CD14-positive monocyte (primary cell): ENCODE measurements around the gene BRIX1. TPM values are rescaled to one million over a fixed set of nuclear protein-coding genes. Genes with fewer than 3 reads are reported as not detected.

Experiments
- DNase-seq, 3 donors: peaks; one replicate each; pipeline ENCODE4 v3.0.0-alpha.2; 2011 to 2022
- H2AFZ ChIP-seq: 2 replicates; pipeline ENCODE4 v1.6.0; 2012; ENCODE audit warnings: mild to moderate bottlenecking, low read depth, low read length, inconsistent platforms; ENCODE audit not compliant: insufficient read depth, poor library complexity, severe bottlenecking
- H3K27ac ChIP-seq, 2 donors: 1 replicate in 1 of 2; 2 replicates in 1 of 2; pipeline ENCODE4 v1.5.1; 2012 to 2013; ENCODE audit warnings: low read length in 2 of 2, control low read depth in 1 of 2, inconsistent platforms in 1 of 2, low read depth in 1 of 2, mild to moderate bottlenecking in 1 of 2
- H3K27me3 ChIP-seq, 2 donors: one replicate each; pipeline versions ENCODE4 v1.6.0 to v1.6.1; 2011 to 2013; ENCODE audit warnings: low read length in 2 of 2; ENCODE audit not compliant: control insufficient read depth in 2 of 2, insufficient read depth in 2 of 2
- H3K36me3 ChIP-seq, 2 donors: replicated peaks in 1 of 2; 1 replicate in 1 of 2; 2 replicates in 1 of 2; pipeline versions ENCODE4 v1.5.1 to v1.6.1; 2012 to 2013; ENCODE audit warnings: low read length in 2 of 2, control low read depth in 1 of 2, inconsistent platforms in 1 of 2, mild to moderate bottlenecking in 1 of 2; ENCODE audit not compliant: insufficient read depth in 2 of 2, control insufficient read depth in 1 of 2
- H3K4me1 ChIP-seq, 2 donors: 1 replicate in 1 of 2; 2 replicates in 1 of 2; pipeline versions ENCODE4 v1.5.1 to v1.6.1; 2012 to 2013; ENCODE audit warnings: low read length in 2 of 2, control low read depth in 1 of 2, inconsistent platforms in 1 of 2, mild to moderate bottlenecking in 1 of 2, moderate library complexity in 1 of 2; ENCODE audit not compliant: insufficient read depth in 2 of 2, control insufficient read depth in 1 of 2
- H3K4me2 ChIP-seq: replicated peaks from 2 replicates; pipeline ENCODE3; 2012; ENCODE audit warnings: low read length, moderate library complexity, mild to moderate bottlenecking; ENCODE audit not compliant: poor library complexity, severe bottlenecking; ENCODE audit errors: extremely low read depth
- H3K4me3 ChIP-seq, 3 experiments: fragments of 200-600 bp in 1 of 3; sonication (generic) in 1 of 3; replicated peaks in 1 of 3; 1 replicate in 2 of 3; 2 replicates in 1 of 3; pipeline ENCODE4 v1.5.1; 2011 to 2013; ENCODE audit warnings: low read length in 3 of 3, mild to moderate bottlenecking in 3 of 3, control low read depth in 2 of 3, low read depth in 2 of 3, inconsistent platforms in 1 of 3, moderate library complexity in 1 of 3
- H3K79me2 ChIP-seq: 2 replicates; pipeline ENCODE4 v1.6.0; 2012; ENCODE audit warnings: mild to moderate bottlenecking, control low read depth, inconsistent platforms, low read length, moderate library complexity; ENCODE audit not compliant: insufficient read depth
- H3K9ac ChIP-seq: 2 replicates; pipeline ENCODE4 v1.6.0; 2017; ENCODE audit warnings: low read length, mild to moderate bottlenecking; ENCODE audit not compliant: insufficient read depth, poor library complexity, severe bottlenecking
- H3K9me3 ChIP-seq, 2 donors: replicated peaks in 1 of 2; 1 replicate in 1 of 2; 2 replicates in 1 of 2; pipeline versions ENCODE4 v1.5.1 to v1.6.1; 2012 to 2013; ENCODE audit warnings: low read length in 2 of 2, control low read depth in 1 of 2; ENCODE audit not compliant: control insufficient read depth in 1 of 2, insufficient read depth in 1 of 2
- H4K20me1 ChIP-seq: 2 replicates; pipeline ENCODE4 v1.6.0; 2012; ENCODE audit warnings: mild to moderate bottlenecking, low read length, control low read depth, moderate library complexity; ENCODE audit not compliant: insufficient read depth
- H3K27ac Mint-ChIP-seq, 7 donors: one replicate each; pipeline ENCODE4 v1.8.0; 2020; ENCODE audit warnings: mild to moderate bottlenecking in 7 of 7, mixed read lengths in 7 of 7, moderate library complexity in 6 of 7, inconsistent platforms in 2 of 7
- H3K27me3 Mint-ChIP-seq, 3 donors: one replicate each; pipeline ENCODE4 v1.8.0; 2021 to 2022; ENCODE audit warnings: low read depth in 3 of 3, mild to moderate bottlenecking in 3 of 3, mixed read lengths in 3 of 3, moderate library complexity in 3 of 3, inconsistent platforms in 1 of 3
- H3K36me3 Mint-ChIP-seq, 2 donors: one replicate each; pipeline ENCODE4 v1.8.0; 2020; ENCODE audit warnings: mixed read lengths in 2 of 2, inconsistent platforms in 1 of 2, mild to moderate bottlenecking in 1 of 2
- H3K4me1 Mint-ChIP-seq: one replicate; pipeline ENCODE4 v1.8.0; 2020; ENCODE audit warnings: mild to moderate bottlenecking, mixed read lengths
- H3K4me3 Mint-ChIP-seq, 2 donors: one replicate each; pipeline ENCODE4 v1.8.0; 2020; ENCODE audit warnings: mild to moderate bottlenecking in 2 of 2, mixed read lengths in 2 of 2, moderate library complexity in 1 of 2
- H3K9me3 Mint-ChIP-seq, 7 donors: one replicate each; pipeline ENCODE4 v1.8.0; 2020 to 2022; ENCODE audit warnings: mixed read lengths in 7 of 7, mild to moderate bottlenecking in 6 of 7, moderate library complexity in 6 of 7, inconsistent platforms in 2 of 7
- WGBS: methylation state at CpG from one replicate; pipeline ENCODE4 v1.1.5; 2013; ENCODE audit warnings: missing lambda C conversion rate; ENCODE audit not compliant: insufficient coverage; 5-methylcytosine and 5-hydroxymethylcytosine counted together
- intact Hi-C, 2 donors: fragments of 100-400 bp; cut with micrococcal nuclease; formaldehyde crosslinking; loops; one replicate each; pipeline versions ENCODE4 v1.15.0 to v1.15.1; 2023
- polyA minus RNA-seq: library from RNA; depleted of rRNA, polyadenylated mRNA; stranded (reverse); fragments of >200 nt; gene quantifications from 2 replicates; pipeline ENCODE4 v1.2.3, GENCODE V29; 2012
- polyA plus RNA-seq, 3 donors: library from polyadenylated mRNA; depleted of rRNA in 1 of 3; unstranded in 2 of 3; stranded (reverse) in 1 of 3; fragments of 300-500 nt in 2 of 3; fragments of >200 nt in 1 of 3; fragmentation: Illumina TruSeq in 2 of 3; gene quantifications; 1 replicate in 2 of 3; 2 replicates in 1 of 3; pipeline ENCODE4 v1.2.3, GENCODE V29; 2012 to 2021
- total RNA-seq, 12 experiments: library from RNA in 1 of 12; stranded (reverse) in 1 of 12; fragments of 120-200 nt in 1 of 12; gene quantifications; one replicate each; pipeline ENCODE4 v1.2.4 and lab custom pipeline; 2013 to 2026; ENCODE audit warnings: mixed read lengths in 6 of 12, inconsistent platforms in 1 of 12
- TF ChIP-seq, protein P1 (sequence below): fragments of 200-600 bp; IDR thresholded peaks from one replicate; pipeline ENCODE4 v1.8.0; 2022; ENCODE audit warnings: antibody characterized with exemption, mild to moderate bottlenecking

BRIX1 gene
- total RNA-seq (2013): 19.7 TPM
- polyA plus RNA-seq (10 to 100 TPM in 2 of 3 donors, 1 to 10 TPM in 1; 3.3 to 13.5 (median 12.5) TPM), polyA minus RNA-seq (2.4 and 5.3 TPM in 2 replicates), total RNA-seq (lab: John Stamatoyannopoulos, UW) (3.0 to 12.0 (median 5.2) reads per million in 11 experiments)

- peaks cover 22 to 25% of the 10 kb centered on the region in 2 donors for H3K36me3 ChIP-seq
- peak within 1 kb of the TSS; percentile 83 for H3K9ac ChIP-seq
- 0% methylated on average over 60 of the region's 67 CpGs for WGBS
- no peaks in the 10 kb centered on the region for H4K20me1 ChIP-seq
- Mint-ChIP-seq H3K4me1 (peaks cover 17% of the 10 kb centered on the region), H3K27me3 (no peaks in the 10 kb centered on the region), H3K4me3 (no peak within 1 kb of the TSS), H3K27ac (no peak within 1 kb of the TSS), H3K36me3 (peaks cover 19 to 31% of the 10 kb centered on the region in 2 donors), H3K9me3 (no peaks in the 10 kb centered on the region)
- intact Hi-C loops: loop anchor here in 1 of 2 donors (5.0 to 10.0 kb wide), 2 partner anchors 1237 to 1330 kb away; partner anchors contain the start of genes LMBRD2, NADK2 and SKP2
- H3K27me3 ChIP-seq: no peaks in the 10 kb centered on the region
- H3K4me1 ChIP-seq: peaks cover 15 to 19% of the 10 kb centered on the region in 2 donors
- H3K27ac ChIP-seq: peak within 1 kb of the TSS; percentile 69 to 86
- peak within 1 kb of the TSS; percentile 96 for H2AFZ ChIP-seq
- peak; percentile 92 to 95 (median 94) for DNase-seq
- TF ChIP-seq, protein P1, sequence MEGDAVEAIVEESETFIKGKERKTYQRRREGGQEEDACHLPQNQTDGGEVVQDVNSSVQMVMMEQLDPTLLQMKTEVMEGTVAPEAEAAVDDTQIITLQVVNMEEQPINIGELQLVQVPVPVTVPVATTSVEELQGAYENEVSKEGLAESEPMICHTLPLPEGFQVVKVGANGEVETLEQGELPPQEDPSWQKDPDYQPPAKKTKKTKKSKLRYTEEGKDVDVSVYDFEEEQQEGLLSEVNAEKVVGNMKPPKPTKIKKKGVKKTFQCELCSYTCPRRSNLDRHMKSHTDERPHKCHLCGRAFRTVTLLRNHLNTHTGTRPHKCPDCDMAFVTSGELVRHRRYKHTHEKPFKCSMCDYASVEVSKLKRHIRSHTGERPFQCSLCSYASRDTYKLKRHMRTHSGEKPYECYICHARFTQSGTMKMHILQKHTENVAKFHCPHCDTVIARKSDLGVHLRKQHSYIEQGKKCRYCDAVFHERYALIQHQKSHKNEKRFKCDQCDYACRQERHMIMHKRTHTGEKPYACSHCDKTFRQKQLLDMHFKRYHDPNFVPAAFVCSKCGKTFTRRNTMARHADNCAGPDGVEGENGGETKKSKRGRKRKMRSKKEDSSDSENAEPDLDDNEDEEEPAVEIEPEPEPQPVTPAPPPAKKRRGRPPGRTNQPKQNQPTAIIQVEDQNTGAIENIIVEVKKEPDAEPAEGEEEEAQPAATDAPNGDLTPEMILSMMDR: no peak
- no peaks in the 10 kb centered on the region for H3K9me3 ChIP-seq
- H3K4me3 ChIP-seq: peak within 1 kb of the TSS; percentile 87 to 96 (median 94)
- H3K4me2 ChIP-seq: peak within 1 kb of the TSS; percentile 96
- H3K79me2 ChIP-seq: peaks cover 67% of the 10 kb centered on the region
These were observed at the start of gene BRIX1, which contains the start of gene RAD1 for GRCh38 chr5:34915139-34915855. BRIX1 (plus strand) TSS chr5:34915711; CDS start chr5:34915739, 28 bp downstream. RAD1 (minus strand) TSS chr5:34915504; CDS start chr5:34914892, 612 bp downstream.

- TF ChIP-seq, protein P1: no peak
- H3K9me3 ChIP-seq: no peaks in the 10 kb centered on the region
- H3K4me3 ChIP-seq: no peak overlapping the region
- Mint-ChIP-seq H3K9me3 (no peaks in the 10 kb centered on the region), H3K27me3 (no peaks in the 10 kb centered on the region), H3K36me3 (no peaks in the 10 kb centered on the region), H3K4me1 (no peaks in the 10 kb centered on the region), H3K4me3 (no peak overlapping the region), H3K27ac (peak overlapping the region in 1 of 7 donors; percentile 30)
- intact Hi-C loops: no loop called here
- no peak overlapping the region for H3K9ac ChIP-seq
- H4K20me1 ChIP-seq: no peaks in the 10 kb centered on the region
- H3K4me1 ChIP-seq: no peaks in the 10 kb centered on the region
- no peaks in the 10 kb centered on the region for H3K27me3 ChIP-seq
- H3K4me2 ChIP-seq: no peak overlapping the region
- no peak overlapping the region for H3K27ac ChIP-seq
- no peaks in the 10 kb centered on the region for H3K79me2 ChIP-seq
- DNase-seq: no peak
- 21% methylated on average over 1 of the region's 3 CpGs for WGBS
- H3K36me3 ChIP-seq: no peaks in the 10 kb centered on the region
- H2AFZ ChIP-seq: no peak overlapping the region
These were observed 48.5 kb upstream of the BRIX1 start for GRCh38 chr5:34866989-34867471.
